Keratinocyte (primary cell): ENCODE measurements around the gene MYOT. TPM values are rescaled to one million over a fixed set of nuclear protein-coding genes. Genes with fewer than 3 reads are reported as not detected.

ENCODE experiments used
- DNase-seq: peaks from one replicate; pipeline ENCODE4 v3.0.0-alpha.2; 2011; ENCODE audit warnings: low read depth, missing footprints, low spot score
- FAIRE-seq: peaks from 2 replicates; lab custom pipeline; 2011; peaks lifted over from hg19 to GRCh38; lab: Jason Lieb, UNC
- H2AFZ ChIP-seq: 2 replicates; pipeline ENCODE4 v1.6.0; 2012; ENCODE audit warnings: low read length, control low read depth, inconsistent platforms; ENCODE audit not compliant: control insufficient read depth
- H3K27ac ChIP-seq: 2 replicates; pipeline ENCODE4 v1.5.1; 2011; ENCODE audit warnings: low read length; ENCODE audit not compliant: control insufficient read depth, insufficient read depth
- H3K27me3 ChIP-seq: 3 replicates; pipeline ENCODE4 v1.6.0; 2011; ENCODE audit warnings: low read length; ENCODE audit not compliant: control insufficient read depth, insufficient read depth; ENCODE audit errors: extremely low read depth
- H3K36me3 ChIP-seq, 2 experiments: 2 replicates in 1 of 2; 3 replicates in 1 of 2; pipeline ENCODE4 v1.5.1; 2011; ENCODE audit warnings: low read length in 2 of 2, mild to moderate bottlenecking in 1 of 2; ENCODE audit not compliant: control insufficient read depth in 2 of 2, insufficient read depth in 2 of 2; ENCODE audit errors: extremely low read depth in 1 of 2
- H3K4me1 ChIP-seq: 3 replicates; pipeline ENCODE4 v1.5.1; 2011; ENCODE audit warnings: low read length; ENCODE audit not compliant: control insufficient read depth, insufficient read depth; ENCODE audit errors: extremely low read depth
- H3K4me2 ChIP-seq: 3 replicates; pipeline ENCODE4 v1.6.0; 2011; ENCODE audit warnings: low read depth, low read length; ENCODE audit not compliant: control insufficient read depth, insufficient read depth; ENCODE audit errors: extremely low read depth
- H3K4me3 ChIP-seq, 3 experiments: fragments of 200-600 bp in 1 of 3; sonication (generic) in 1 of 3; 2 replicates in 2 of 3; 3 replicates in 1 of 3; pipeline ENCODE4 v1.5.1; 2011 to 2016; ENCODE audit warnings: low read length in 3 of 3, mild to moderate bottlenecking in 3 of 3, control low read depth in 2 of 3, inconsistent platforms in 1 of 3, low read depth in 1 of 3, mixed read lengths in 1 of 3, mixed run types in 1 of 3, moderate library complexity in 1 of 3; ENCODE audit not compliant: control insufficient read depth in 2 of 3, insufficient read depth in 2 of 3; ENCODE audit errors: extremely low read depth in 1 of 3
- H3K79me2 ChIP-seq: 2 replicates; pipeline ENCODE4 v1.6.0; 2012; ENCODE audit warnings: low read length; ENCODE audit not compliant: control insufficient read depth, insufficient read depth
- H3K9ac ChIP-seq: 3 replicates; pipeline ENCODE4 v1.6.0; 2011; ENCODE audit warnings: low read length; ENCODE audit not compliant: control insufficient read depth, insufficient read depth; ENCODE audit errors: extremely low read depth
- H3K9me1 ChIP-seq: 3 replicates; pipeline ENCODE4 v1.6.0; 2011; ENCODE audit warnings: low read length; ENCODE audit not compliant: control insufficient read depth, insufficient read depth; ENCODE audit errors: extremely low read depth
- H3K9me3 ChIP-seq: 2 replicates; pipeline ENCODE4 v1.5.1; 2012; ENCODE audit warnings: low read depth, low read length; ENCODE audit not compliant: control insufficient read depth
- H4K20me1 ChIP-seq: 3 replicates; pipeline ENCODE4 v1.6.0; 2011; ENCODE audit warnings: low read length; ENCODE audit not compliant: control insufficient read depth, insufficient read depth; ENCODE audit errors: extremely low read depth
- EZH2 ChIP-seq: IDR thresholded peaks from one replicate; pipeline ENCODE4 v1.6.1; 2012; ENCODE audit warnings: inconsistent platforms, mild to moderate bottlenecking, low read length, moderate library complexity
- dilution Hi-C: fragments of 300-500 bp; cut with MboI; formaldehyde crosslinking; loops from one replicate; pipeline ENCODE4 v1.7.0; 2020; ENCODE audit warnings: low sequenced_read_pairs; ENCODE audit not compliant: extremely low pct_ligation_motif_present
- polyA plus RNA-seq, 5 experiments: library from polyadenylated mRNA; depleted of rRNA in 3 of 5; stranded (reverse) in 3 of 5; stranded (forward) in 1 of 5; unstranded in 1 of 5; fragments of >200 nt; gene quantifications; 1 replicate in 1 of 5; 2 replicates in 3 of 5; 3 replicates in 1 of 5; pipeline versions ENCODE4 v1.2.1 to v1.2.3, GENCODE V29; 2011 to 2012; ENCODE audit warnings: missing spikeins in 2 of 5, low read depth in 1 of 5, low replicate concordance in 1 of 5
- TF ChIP-seq, protein P1 (sequence below), 3 experiments: IDR thresholded peaks in 1 of 3; conservative IDR thresholded peaks in 1 of 3; optimal IDR thresholded peaks in 1 of 3; 2 replicates in 2 of 3; 3 replicates in 1 of 3; pipeline versions ENCODE3 to v1.5.1; 2011; ENCODE audit warnings: low read length in 3 of 3, mild to moderate bottlenecking in 3 of 3, moderate library complexity in 2 of 3, control low read depth in 1 of 3, inconsistent platforms in 1 of 3; ENCODE audit not compliant: insufficient read depth in 2 of 3; ENCODE audit errors: extremely low read depth in 1 of 3

Gene MYOT
- polyA plus RNA-seq, 1 donor (not counting 4 experiments of a cell fraction or from before 2014, with no cell fraction given), result 0.55 TPM

DNA sequence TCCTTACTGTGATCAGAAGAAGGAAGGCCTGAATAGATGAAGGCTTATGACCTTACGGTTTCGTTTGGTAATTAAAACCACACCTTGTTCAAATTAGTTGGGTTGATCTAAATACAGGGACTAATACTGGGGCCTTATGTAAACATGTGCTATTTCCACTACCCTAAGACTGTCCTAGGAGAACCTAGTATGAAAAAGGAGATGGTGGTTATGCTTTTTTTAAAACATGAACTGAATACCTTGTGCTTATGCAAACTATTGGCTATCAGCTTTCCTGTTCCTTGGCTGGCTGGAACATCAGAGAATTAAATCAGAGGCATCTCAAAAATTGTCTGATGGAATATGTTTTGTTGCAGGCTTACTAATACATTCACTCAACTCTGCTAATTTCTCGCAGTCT is 3.9 kb downstream of the MYOT start:
- TF ChIP-seq EZH2, result no peak
- TF ChIP-seq, protein P1, sequence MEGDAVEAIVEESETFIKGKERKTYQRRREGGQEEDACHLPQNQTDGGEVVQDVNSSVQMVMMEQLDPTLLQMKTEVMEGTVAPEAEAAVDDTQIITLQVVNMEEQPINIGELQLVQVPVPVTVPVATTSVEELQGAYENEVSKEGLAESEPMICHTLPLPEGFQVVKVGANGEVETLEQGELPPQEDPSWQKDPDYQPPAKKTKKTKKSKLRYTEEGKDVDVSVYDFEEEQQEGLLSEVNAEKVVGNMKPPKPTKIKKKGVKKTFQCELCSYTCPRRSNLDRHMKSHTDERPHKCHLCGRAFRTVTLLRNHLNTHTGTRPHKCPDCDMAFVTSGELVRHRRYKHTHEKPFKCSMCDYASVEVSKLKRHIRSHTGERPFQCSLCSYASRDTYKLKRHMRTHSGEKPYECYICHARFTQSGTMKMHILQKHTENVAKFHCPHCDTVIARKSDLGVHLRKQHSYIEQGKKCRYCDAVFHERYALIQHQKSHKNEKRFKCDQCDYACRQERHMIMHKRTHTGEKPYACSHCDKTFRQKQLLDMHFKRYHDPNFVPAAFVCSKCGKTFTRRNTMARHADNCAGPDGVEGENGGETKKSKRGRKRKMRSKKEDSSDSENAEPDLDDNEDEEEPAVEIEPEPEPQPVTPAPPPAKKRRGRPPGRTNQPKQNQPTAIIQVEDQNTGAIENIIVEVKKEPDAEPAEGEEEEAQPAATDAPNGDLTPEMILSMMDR (optimal IDR thresholded peaks at IDR 0.05 in 1 of 3, IDR thresholded peaks at IDR 0.05 in 1 of 3, conservative IDR thresholded peaks at IDR 0.05 in 1 of 3; ENCODE audit: extremely low read depth in 1 of 3, insufficient read depth in 2 of 3, low read length in 3 of 3), result no peak
- Histone ChIP-seq H3K27me3 (no peaks in the 10 kb centered on the region), H2AFZ (no peak overlapping the region), H3K9ac (no peak overlapping the region), H3K36me3 (no peaks in the 10 kb centered on the region), H3K4me1 (no peaks in the 10 kb centered on the region), H3K4me2 (no peak overlapping the region), H4K20me1 (no peaks in the 10 kb centered on the region), H3K9me1 (no peaks in the 10 kb centered on the region), H3K4me3 (no peak overlapping the region), H3K27ac (no peak overlapping the region), H3K9me3 (no peaks in the 10 kb centered on the region), H3K79me2 (no peaks in the 10 kb centered on the region)
- dilution Hi-C loops, result no loop called here
- no peak for DNase-seq
- FAIRE-seq, result no peak

DNA sequence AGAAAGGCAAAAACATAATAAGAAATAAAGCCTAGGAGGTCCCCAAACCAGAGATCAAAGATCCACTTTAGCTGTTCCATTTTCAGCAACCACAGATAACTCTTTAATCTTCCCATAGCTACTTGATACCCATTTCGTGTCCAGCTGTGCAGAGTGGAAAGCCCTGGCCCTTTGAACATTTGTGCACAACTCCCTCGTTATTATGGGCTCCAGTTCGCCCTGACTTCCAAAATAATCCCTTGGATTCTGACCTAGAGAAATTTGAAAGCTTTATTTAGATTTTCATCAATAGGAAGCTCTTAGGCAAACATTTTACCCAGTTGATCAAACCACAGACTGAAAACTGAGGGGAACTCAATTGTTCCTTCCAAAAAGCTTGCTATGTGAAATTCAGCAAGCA is 4.8 kb downstream of the MYOT start:
- H2AFZ ChIP-seq, result no peak overlapping the region
- no peaks in the 10 kb centered on the region for H3K9me3 ChIP-seq
- H3K79me2 ChIP-seq, result no peaks in the 10 kb centered on the region
- no peak for DNase-seq
- H4K20me1 ChIP-seq, result no peaks in the 10 kb centered on the region
- no peak overlapping the region for H3K27ac ChIP-seq
- FAIRE-seq, result no peak
- dilution Hi-C loops, result no loop called here
- no peak overlapping the region for H3K4me3 ChIP-seq
- H3K9ac ChIP-seq, result no peak overlapping the region
- no peaks in the 10 kb centered on the region for H3K9me1 ChIP-seq
- TF ChIP-seq EZH2, result no peak
- TF ChIP-seq, protein P1 (optimal IDR thresholded peaks at IDR 0.05 in 1 of 3, IDR thresholded peaks at IDR 0.05 in 1 of 3, conservative IDR thresholded peaks at IDR 0.05 in 1 of 3; ENCODE audit: extremely low read depth in 1 of 3, insufficient read depth in 2 of 3, low read length in 3 of 3), result no peak
- no peak overlapping the region for H3K4me2 ChIP-seq
- H3K4me1 ChIP-seq, result no peaks in the 10 kb centered on the region
- no peaks in the 10 kb centered on the region for H3K27me3 ChIP-seq
- H3K36me3 ChIP-seq, result no peaks in the 10 kb centered on the region
